ENCODE data around the gene P2RY13. TPM values are rescaled to one million over a fixed set of nuclear protein-coding genes. Genes with fewer than 3 reads are reported as not detected.

P2RY13 gene
- total and polyA plus RNA-seq, 2 experiments from 2014 or later, result not detected

DNA sequence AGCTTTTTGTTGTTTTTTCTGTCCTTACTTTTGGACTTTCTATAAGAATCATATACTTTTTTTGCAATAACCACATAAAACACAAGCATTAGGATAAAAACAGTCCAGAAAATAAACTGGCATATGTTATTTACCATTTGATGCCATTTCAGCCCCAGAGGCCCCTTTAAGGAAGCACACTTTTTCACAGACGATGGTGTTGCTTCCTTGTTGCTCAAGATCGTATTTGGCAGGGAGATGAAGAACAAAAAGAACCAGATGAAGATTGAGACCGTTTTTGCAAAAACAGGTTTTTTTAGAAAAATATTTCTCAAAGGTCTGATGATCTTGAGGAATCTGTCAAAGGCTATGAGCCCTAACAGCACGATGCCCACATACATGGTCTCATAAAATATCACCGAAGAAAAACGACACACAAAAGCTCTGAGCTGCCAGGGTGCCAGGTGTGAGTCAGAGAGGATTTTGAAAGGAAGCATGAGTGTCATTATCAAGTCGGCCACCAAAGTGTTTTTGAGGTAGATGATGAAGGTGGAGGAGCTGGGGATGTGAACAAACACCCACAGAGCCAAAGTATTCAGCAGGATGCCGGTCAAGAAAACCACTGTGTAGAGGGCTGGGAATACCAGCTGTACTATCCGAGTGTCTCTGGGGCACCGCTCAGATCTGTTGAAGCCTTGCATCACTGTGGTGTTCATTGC, 902 bp downstream of the P2RY13 start:
- Histone ChIP-seq H3K9me2 (replicated peaks; ENCODE audit: insufficient read depth) (no peaks in the 10 kb centered on the region), H4K20me1 (ENCODE audit: insufficient read depth, poor library complexity, severe bottlenecking) (no peaks in the 10 kb centered on the region), H3K27me3 (no peaks in the 10 kb centered on the region), H3K4me2 (no peak overlapping the region), H3K4me1 (ENCODE audit: insufficient read depth) (no peaks in the 10 kb centered on the region), H3K4me3 (no peak overlapping the region), H2AFZ (no peak overlapping the region), H3K36me3 (replicated peaks; ENCODE audit: insufficient read depth, low read depth) (no peaks in the 10 kb centered on the region), H3K27ac (no peak overlapping the region), H3K9me3 (ENCODE audit: low read depth) (no peaks in the 10 kb centered on the region), H3K79me2 (no peaks in the 10 kb centered on the region)
- TF ChIP-seq EZH2 (IDR thresholded peaks at IDR 0.05; ENCODE audit: borderline replicate concordance) (no peak), EZH2phosphoT487 (IDR thresholded peaks at IDR 0.05; ENCODE audit: low read depth, severe bottlenecking, unreplicated experiment) (no peak)
- TF ChIP-seq, protein P1, sequence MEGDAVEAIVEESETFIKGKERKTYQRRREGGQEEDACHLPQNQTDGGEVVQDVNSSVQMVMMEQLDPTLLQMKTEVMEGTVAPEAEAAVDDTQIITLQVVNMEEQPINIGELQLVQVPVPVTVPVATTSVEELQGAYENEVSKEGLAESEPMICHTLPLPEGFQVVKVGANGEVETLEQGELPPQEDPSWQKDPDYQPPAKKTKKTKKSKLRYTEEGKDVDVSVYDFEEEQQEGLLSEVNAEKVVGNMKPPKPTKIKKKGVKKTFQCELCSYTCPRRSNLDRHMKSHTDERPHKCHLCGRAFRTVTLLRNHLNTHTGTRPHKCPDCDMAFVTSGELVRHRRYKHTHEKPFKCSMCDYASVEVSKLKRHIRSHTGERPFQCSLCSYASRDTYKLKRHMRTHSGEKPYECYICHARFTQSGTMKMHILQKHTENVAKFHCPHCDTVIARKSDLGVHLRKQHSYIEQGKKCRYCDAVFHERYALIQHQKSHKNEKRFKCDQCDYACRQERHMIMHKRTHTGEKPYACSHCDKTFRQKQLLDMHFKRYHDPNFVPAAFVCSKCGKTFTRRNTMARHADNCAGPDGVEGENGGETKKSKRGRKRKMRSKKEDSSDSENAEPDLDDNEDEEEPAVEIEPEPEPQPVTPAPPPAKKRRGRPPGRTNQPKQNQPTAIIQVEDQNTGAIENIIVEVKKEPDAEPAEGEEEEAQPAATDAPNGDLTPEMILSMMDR (IDR thresholded peaks at IDR 0.05; ENCODE audit: poor library complexity), result no peak
- DNase-seq (ENCODE audit: low spot score), result no peak
- 78% methylated on average over 10 of the region's 10 CpGs for WGBS (ENCODE audit: low lambda C conversion rate, missing lambda C conversion rate)

- Histone ChIP-seq H2AFZ (no peak overlapping the region), H3K9me2 (replicated peaks; ENCODE audit: insufficient read depth) (no peaks in the 10 kb centered on the region), H3K9me3 (ENCODE audit: low read depth) (no peaks in the 10 kb centered on the region), H4K20me1 (ENCODE audit: insufficient read depth, poor library complexity, severe bottlenecking) (no peaks in the 10 kb centered on the region), H3K27ac (no peak overlapping the region), H3K4me2 (no peak overlapping the region), H3K4me1 (ENCODE audit: insufficient read depth) (no peaks in the 10 kb centered on the region), H3K27me3 (no peaks in the 10 kb centered on the region), H3K79me2 (no peaks in the 10 kb centered on the region), H3K36me3 (replicated peaks; ENCODE audit: insufficient read depth, low read depth) (no peaks in the 10 kb centered on the region), H3K4me3 (no peak overlapping the region)
- no peak for TF ChIP-seq EZH2phosphoT487 (IDR thresholded peaks at IDR 0.05; ENCODE audit: low read depth, severe bottlenecking, unreplicated experiment)
- no peak for TF ChIP-seq EZH2 (IDR thresholded peaks at IDR 0.05; ENCODE audit: borderline replicate concordance)
- TF ChIP-seq, protein P1 (IDR thresholded peaks at IDR 0.05; ENCODE audit: poor library complexity), result peak; percentile 75
- DNase-seq (ENCODE audit: low spot score), result no peak
- WGBS (ENCODE audit: low lambda C conversion rate, missing lambda C conversion rate), result 29% methylated on average over 3 of the region's 3 CpGs
Observed at GRCh38 chr3:151327571-151328198, 1.7 kb downstream of the P2RY13 start.

DNA sequence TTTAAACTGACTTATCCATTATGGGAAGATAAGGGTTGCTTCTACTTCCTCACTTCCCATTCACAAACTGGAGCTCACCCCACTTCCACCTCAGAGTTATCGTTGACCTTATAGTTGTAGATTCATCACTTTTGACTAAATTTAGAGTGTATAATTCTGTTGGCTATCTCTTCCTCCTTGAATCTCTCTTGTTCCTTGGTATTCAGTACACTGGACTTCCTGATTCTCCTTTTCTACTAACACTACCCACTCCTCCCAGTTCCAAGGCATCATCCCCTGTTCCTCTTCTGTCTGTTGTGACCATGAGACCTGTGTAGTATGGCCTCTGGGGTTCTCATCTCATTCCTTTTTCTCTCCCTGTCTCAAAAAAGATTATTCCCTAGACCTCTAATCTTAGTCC, 6.8 kb downstream of the P2RY13 start:
- Histone ChIP-seq H3K4me2 (no peak overlapping the region), H3K27ac (no peak overlapping the region), H3K4me3 (no peak overlapping the region), H3K9me2 (replicated peaks; ENCODE audit: insufficient read depth) (no peaks in the 10 kb centered on the region), H3K36me3 (replicated peaks; ENCODE audit: insufficient read depth, low read depth) (no peaks in the 10 kb centered on the region), H3K79me2 (no peaks in the 10 kb centered on the region), H2AFZ (no peak overlapping the region), H3K9me3 (ENCODE audit: low read depth) (no peaks in the 10 kb centered on the region), H3K27me3 (no peaks in the 10 kb centered on the region), H4K20me1 (ENCODE audit: insufficient read depth, poor library complexity, severe bottlenecking) (no peaks in the 10 kb centered on the region), H3K4me1 (ENCODE audit: insufficient read depth) (no peaks in the 10 kb centered on the region)
- 92% methylated on average over 1 of the region's 1 CpG for WGBS (ENCODE audit: low lambda C conversion rate, missing lambda C conversion rate)
- TF ChIP-seq, protein P1 (IDR thresholded peaks at IDR 0.05; ENCODE audit: poor library complexity), result no peak
- TF ChIP-seq EZH2phosphoT487 (IDR thresholded peaks at IDR 0.05; ENCODE audit: low read depth, severe bottlenecking, unreplicated experiment) (no peak), EZH2 (IDR thresholded peaks at IDR 0.05; ENCODE audit: borderline replicate concordance) (no peak)
- DNase-seq (ENCODE audit: low spot score), result no peak
